BJ (cell line): ENCODE results near the gene EFCAB14. TPM values are rescaled to one million over a fixed set of nuclear protein-coding genes. Genes with fewer than 3 reads are reported as not detected.

Experiments
- CTCF ChIA-PET: fragments of 350-600 bp; formaldehyde crosslinking; extraction: SDS; loops from one replicate; lab custom pipeline; 2021; ENCODE audit warnings: antibody characterized with exemption, inconsistent platforms; lab: Yijun Ruan, JAX
- POLR2A ChIA-PET: fragments of 300-600 bp; sonication (Branson Sonifier 250); formaldehyde crosslinking; extraction: SDS; loops from one replicate; lab custom pipeline; 2021; ENCODE audit warnings: antibody characterized with exemption; lab: Charles Lee
- DNase-seq: peaks from one replicate; pipeline ENCODE4 v3.0.0-alpha.2; 2011; ENCODE audit warnings: low read depth
- H3K27me3 ChIP-seq: 2 replicates; pipeline ENCODE4 v1.6.0; 2011; ENCODE audit warnings: low read length; ENCODE audit not compliant: control insufficient read depth, insufficient read depth
- H3K36me3 ChIP-seq: 2 replicates; pipeline ENCODE4 v1.5.1; 2011; ENCODE audit warnings: low read length; ENCODE audit not compliant: control insufficient read depth, insufficient read depth
- H3K4me3 ChIP-seq: 2 replicates; pipeline ENCODE4 v1.5.1; 2011; ENCODE audit warnings: low read depth, mild to moderate bottlenecking, control low read depth, low read length
- CTCF ChIP-seq: IDR thresholded peaks from 2 replicates; pipeline ENCODE4 v1.5.1; 2011; ENCODE audit warnings: low read depth, mild to moderate bottlenecking, control low read depth, inconsistent platforms, low read length, moderate library complexity; ENCODE audit not compliant: insufficient read depth
- polyA plus RNA-seq: library from polyadenylated mRNA; depleted of rRNA; stranded (reverse); fragments of >200 nt; gene quantifications from 2 replicates; pipeline ENCODE4 v1.2.3, GENCODE V29; 2011

Gene EFCAB14
- polyA plus RNA-seq, 1 experiment: 30.4 TPM

GRCh38 chr1:46647611-46648010, 71.3 kb downstream of the EFCAB14 start:
- Histone ChIP-seq H3K4me3 (no peak overlapping the region), H3K27me3 (no peaks in the 10 kb centered on the region), H3K36me3 (peaks cover 2% of the 10 kb centered on the region; the same call in 1 of the 2 replicates)
- POLR2A ChIA-PET: no interaction called here
- TF ChIP-seq CTCF: no peak
- CTCF ChIA-PET: interaction anchor here (0.6 to 1.5 kb wide), 2 partner anchors 25 to 33 kb away, joined by 3 to 5 read pairs; no protein-coding TSS in a partner anchor
- no peak for DNase-seq

GRCh38 chr1:46646844-46647243, 72.1 kb downstream of the EFCAB14 start:
- ChIA-PET POLR2A (interaction anchor here (0.6 kb wide), 1 partner anchor 855 kb away, joined by 3 read pairs; no protein-coding TSS in a partner anchor), CTCF (no interaction called here)
- DNase-seq: no peak
- H3K4me3 ChIP-seq: no peak overlapping the region
- H3K36me3 ChIP-seq: peaks cover 2% of the 10 kb centered on the region; the same call in 1 of the 2 replicates
- TF ChIP-seq CTCF: no peak
- no peaks in the 10 kb centered on the region for H3K27me3 ChIP-seq

- H3K4me3 ChIP-seq: no peak overlapping the region
- no peaks in the 10 kb centered on the region for H3K27me3 ChIP-seq
- POLR2A ChIA-PET: interaction anchor here (0.6 kb wide), 1 partner anchor 855 kb away, joined by 3 read pairs; no protein-coding TSS in a partner anchor
- peaks cover 2% of the 10 kb centered on the region; the same call in 1 of the 2 replicates for H3K36me3 ChIP-seq
- no peak for TF ChIP-seq CTCF
- no peak for DNase-seq
- CTCF ChIA-PET: no interaction called here
These were observed 72.6 kb downstream of the EFCAB14 start for GRCh38 chr1:46646331-46646730.

DNA sequence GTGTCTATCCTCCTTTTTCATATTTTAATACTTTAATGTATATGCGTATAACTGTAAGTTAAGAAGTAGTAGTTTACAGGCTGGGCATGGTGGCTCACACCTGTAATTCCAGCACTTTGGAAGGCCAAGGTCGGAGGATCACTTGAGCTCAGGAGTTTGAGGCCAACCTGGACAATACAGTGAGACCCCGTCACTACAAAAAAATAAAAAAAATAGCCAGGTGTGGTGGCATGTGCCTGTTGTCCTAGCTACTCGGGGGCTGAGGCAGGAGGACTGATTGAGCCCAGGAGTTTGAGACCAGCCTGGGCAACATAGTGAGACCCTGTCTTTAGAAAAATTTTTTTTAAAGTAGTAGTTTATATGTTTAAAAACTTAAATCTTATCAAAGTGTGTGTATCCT, 73.1 kb downstream of the EFCAB14 start:
- H3K4me3 ChIP-seq: no peak overlapping the region
- TF ChIP-seq CTCF: no peak
- CTCF ChIA-PET: interaction anchor here (0.8 kb wide), 1 partner anchor 11 kb away, joined by 3 read pairs; no protein-coding TSS in a partner anchor
- H3K27me3 ChIP-seq: no peaks in the 10 kb centered on the region
- peaks cover 2% of the 10 kb centered on the region; the same call in 1 of the 2 replicates for H3K36me3 ChIP-seq
- no peak for DNase-seq
- POLR2A ChIA-PET: no interaction called here

DNA sequence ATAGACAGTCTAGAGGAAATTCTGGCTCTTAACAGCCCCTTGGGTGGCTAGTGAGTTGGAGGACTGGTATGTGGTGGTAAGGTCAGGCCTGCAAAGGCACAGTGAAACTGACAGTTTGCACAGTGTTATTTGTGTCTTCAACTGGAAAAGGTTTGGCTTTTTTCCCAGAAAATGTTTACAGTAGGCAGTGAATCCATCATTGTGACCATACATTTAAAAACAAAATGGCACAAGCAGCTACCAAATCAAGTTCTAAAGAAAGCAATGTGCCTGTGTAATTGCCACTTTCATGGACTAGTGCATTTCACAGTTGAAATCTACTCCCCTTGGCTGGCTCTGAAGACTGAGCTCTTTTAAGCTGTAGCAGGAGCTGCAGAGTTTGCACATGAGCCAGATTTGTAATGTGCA, 75.5 kb downstream of the EFCAB14 start:
- peak; percentile 59 for DNase-seq
- POLR2A ChIA-PET: interaction anchor here (0.6 to 1.4 kb wide), 4 partner anchors 10 to 899 kb away, joined by 3 to 5 read pairs (median 4); no protein-coding TSS in a partner anchor
- CTCF ChIA-PET: interaction anchor here (0.6 to 1.2 kb wide), 3 partner anchors 10 to 196 kb away, joined by 3 to 5 read pairs (median 3); no protein-coding TSS in a partner anchor

More for the DNA sequence above, 75.5 kb downstream of the EFCAB14 start:
- no peak for TF ChIP-seq CTCF
- H3K36me3 ChIP-seq: no peaks in the 10 kb centered on the region
- H3K4me3 ChIP-seq: no peak overlapping the region
- H3K27me3 ChIP-seq: no peaks in the 10 kb centered on the region
